HepG2 (cell line): ENCODE results near the gene ARHGAP31.

Source experiments
- AKNA ChIP-seq: sonication (generic); formaldehyde crosslinking; IDR thresholded peaks from 2 replicates; pipeline ENCODE4 v1.4.0; 2020; ENCODE audit warnings: missing genetic modification reagents, borderline replicate concordance
- EP300 ChIP-seq, 3 experiments: sonication (generic) in 1 of 3; formaldehyde crosslinking in 1 of 3; IDR thresholded peaks; 2 replicates each; pipeline versions ENCODE4 v1.5.1 to v1.6.1; 2011 to 2020; ENCODE audit warnings: low read depth in 2 of 3, low read length in 2 of 3, borderline replicate concordance in 1 of 3, improper control_type of control experiment in 1 of 3, mild to moderate bottlenecking in 1 of 3, missing genetic modification reagents in 1 of 3, moderate library complexity in 1 of 3
- MEIS2 ChIP-seq: sonication (generic); formaldehyde crosslinking; IDR thresholded peaks from 2 replicates; pipeline ENCODE4 v1.9.0; 2021; ENCODE audit warnings: mild to moderate bottlenecking, missing genetic modification reagents
- MXI1 ChIP-seq: IDR thresholded peaks from 3 replicates; pipeline ENCODE4 v1.6.1; 2012; ENCODE audit warnings: low read depth, low read length, inconsistent platforms, borderline replicate concordance

GRCh38 chr3:119336823-119337222 lies 42.6 kb downstream of the ARHGAP31 start:
- no peak for TF ChIP-seq AKNA (CRISPR knock-in tag)
- no peak for TF ChIP-seq MXI1
- TF ChIP-seq MEIS2 (CRISPR knock-in tag), result no peak
- no peak for TF ChIP-seq EP300 (IDR thresholded peaks at IDR 0.05; ENCODE audit: low read depth in 2 of 2, low read length in 2 of 2)
- TF ChIP-seq EP300 (CRISPR knock-in tag; IDR thresholded peaks at IDR 0.05; ENCODE audit: borderline replicate concordance), result no peak
